ENCODE measurements around the gene MATR3.
A peak's percentile ranks its signal among the peaks of the same experiment; 100 is the strongest.

The MATR3 gene

GRCh38 chr5:139272471-139273321 lies 20.8 kb upstream of the MATR3 start:
- DNase-seq: peak; percentile 47

GRCh38 chr5:139273322-139273571 lies 20.3 kb upstream of the MATR3 start:
- DNase-seq: no peak

DNA sequence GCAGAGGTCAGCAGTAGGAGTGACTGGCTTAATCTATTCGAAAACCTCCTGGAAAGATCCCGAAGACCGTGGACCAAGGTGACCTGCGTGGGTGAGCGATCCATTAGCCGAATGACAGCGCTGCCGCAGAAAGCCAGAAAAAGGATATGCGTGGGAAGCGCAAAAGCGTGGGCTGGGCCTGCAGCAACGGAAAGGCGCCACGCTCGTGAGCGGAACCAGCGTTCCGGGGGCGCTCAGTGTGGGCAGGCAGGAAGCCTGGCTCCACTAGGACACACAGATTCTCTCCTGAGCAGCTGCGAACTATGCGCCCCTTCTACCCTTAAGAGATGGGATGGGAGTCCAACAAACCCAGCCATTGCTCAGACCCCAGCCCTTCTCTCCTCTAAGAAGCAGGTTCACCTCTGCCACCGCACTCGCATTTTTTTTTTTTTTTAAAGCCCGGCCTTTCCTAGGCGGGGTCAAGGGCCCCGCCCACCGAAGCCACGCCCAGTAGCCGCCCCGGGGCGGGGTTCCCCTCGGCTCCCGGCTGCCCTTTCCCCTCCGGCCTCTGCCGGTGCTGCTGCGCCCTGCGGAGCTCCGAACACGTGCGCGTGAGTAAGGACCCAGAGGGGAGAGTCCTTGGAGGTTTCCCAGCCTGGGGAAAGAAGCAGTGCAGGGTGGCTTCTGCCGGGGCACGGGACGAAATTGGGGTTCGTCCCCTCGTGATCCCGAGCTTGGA lies 19.8 kb upstream of the MATR3 start:
- peak; percentile 85 for DNase-seq

DNA sequence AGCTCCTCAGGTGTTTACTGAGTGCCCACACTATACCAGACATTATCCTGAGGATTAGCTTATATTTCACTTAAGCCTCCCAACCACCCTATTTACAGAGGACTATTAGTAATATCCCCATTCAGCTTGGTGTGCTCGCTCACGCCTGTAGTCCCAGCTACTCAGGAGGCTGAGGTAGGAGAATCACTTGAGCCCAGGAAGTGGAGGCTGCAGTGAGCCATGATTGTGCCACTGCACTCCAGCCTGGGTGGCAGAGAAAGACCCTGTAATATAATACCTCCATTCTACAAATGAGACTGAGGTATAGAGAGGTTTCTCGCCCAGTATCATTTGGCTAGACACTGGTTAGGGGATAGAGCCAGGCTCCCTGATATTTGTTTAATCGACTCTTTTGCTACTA lies 18.0 kb upstream of the MATR3 start:
- DNase-seq: no peak

DNA sequence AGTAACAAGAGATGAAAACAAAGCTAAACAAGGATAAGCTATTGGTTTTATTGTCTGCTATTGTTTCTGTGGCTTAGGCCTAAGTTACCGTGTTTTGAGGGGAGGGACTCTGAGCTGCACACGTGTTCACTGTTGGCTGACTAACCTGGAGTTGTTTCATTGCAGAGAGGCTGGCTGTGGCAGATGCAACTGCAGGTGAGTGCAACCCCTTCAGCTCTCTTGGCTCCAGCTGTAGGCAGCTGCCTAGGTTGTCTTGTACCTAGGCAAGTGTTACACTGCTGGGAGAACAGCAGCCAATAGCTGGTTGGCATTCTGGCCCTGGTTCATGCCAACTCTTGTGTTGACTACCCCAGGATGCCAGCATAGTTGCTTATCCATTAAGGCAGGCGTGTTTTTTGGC lies 17.6 kb upstream of the MATR3 start:
- DNase-seq: no peak

GRCh38 chr5:139276426-139276825 lies 17.1 kb upstream of the MATR3 start:
- DNase-seq: no peak

DNA sequence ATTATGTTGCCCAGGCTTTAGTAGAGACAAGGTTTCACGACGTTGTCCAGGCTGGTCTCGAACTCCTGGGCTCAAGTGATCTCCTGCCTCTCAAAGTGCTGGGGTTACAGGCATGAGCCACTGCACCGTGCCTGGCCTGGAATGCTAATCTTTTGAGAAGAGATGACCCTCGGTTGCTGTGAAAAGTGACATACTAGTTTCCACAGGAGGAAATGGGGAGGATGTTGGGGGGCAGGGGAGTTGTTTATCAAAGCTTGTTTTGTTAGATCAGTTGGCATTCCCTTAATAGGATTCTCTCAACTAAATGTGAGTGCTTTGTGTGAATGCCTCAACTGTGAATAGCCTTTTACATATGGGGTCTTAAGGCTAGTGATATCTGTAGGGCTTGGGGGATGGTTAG lies 16.4 kb upstream of the MATR3 start:
- DNase-seq: no peak

- no peak for DNase-seq
Measured at GRCh38 chr5:139278540-139279274, 14.8 kb upstream of the MATR3 start.

- peak; percentile 30 for DNase-seq
Measured at GRCh38 chr5:139282197-139282557, 11.4 kb upstream of the MATR3 start.

- no peak for DNase-seq
Measured at GRCh38 chr5:139283252-139284166, 10.0 kb upstream of the MATR3 start.

DNA sequence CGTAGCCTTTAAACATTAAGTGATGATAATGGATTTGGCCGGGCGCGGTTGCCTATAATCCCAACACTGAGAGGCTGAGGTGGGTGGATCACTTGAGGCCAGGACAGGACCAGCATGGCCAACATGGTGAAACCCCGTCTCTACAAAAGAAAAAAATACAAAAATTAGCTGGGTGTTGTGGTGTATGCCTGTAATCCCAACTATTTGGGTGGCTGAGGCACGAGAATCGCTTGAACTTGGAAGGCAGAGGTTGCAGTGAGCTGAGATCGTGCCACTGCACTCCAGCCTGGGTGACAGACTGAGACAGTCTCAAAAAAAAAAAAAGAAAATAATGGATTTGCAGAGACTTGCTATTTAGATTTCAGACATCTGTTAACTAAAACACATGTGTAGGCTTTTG lies 9.2 kb upstream of the MATR3 start:
- no peak for DNase-seq

GRCh38 chr5:139285651-139286392 lies 7.7 kb upstream of the MATR3 start:
- no peak for DNase-seq

GRCh38 chr5:139287890-139288635 lies 5.5 kb upstream of the MATR3 start:
- DNase-seq: no peak

- DNase-seq: no peak
Measured at GRCh38 chr5:139291051-139291450, 2.5 kb upstream of the MATR3 start.

DNA sequence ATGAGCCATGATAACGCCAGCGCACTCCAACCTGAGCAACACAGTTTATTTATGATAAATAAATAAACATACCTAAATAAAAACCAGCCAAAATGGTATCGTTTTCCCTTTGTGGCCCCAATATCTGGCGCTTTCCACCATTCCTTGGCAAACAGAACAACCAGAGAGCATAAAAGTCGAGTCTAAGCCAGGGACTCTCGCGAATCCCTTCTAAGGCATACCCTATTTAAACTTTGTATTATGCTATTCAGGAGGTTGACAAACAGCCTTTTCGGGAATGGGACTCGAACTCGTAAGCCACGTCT lies 386 bp upstream of the MATR3 start:
- DNase-seq: no peak

DNA sequence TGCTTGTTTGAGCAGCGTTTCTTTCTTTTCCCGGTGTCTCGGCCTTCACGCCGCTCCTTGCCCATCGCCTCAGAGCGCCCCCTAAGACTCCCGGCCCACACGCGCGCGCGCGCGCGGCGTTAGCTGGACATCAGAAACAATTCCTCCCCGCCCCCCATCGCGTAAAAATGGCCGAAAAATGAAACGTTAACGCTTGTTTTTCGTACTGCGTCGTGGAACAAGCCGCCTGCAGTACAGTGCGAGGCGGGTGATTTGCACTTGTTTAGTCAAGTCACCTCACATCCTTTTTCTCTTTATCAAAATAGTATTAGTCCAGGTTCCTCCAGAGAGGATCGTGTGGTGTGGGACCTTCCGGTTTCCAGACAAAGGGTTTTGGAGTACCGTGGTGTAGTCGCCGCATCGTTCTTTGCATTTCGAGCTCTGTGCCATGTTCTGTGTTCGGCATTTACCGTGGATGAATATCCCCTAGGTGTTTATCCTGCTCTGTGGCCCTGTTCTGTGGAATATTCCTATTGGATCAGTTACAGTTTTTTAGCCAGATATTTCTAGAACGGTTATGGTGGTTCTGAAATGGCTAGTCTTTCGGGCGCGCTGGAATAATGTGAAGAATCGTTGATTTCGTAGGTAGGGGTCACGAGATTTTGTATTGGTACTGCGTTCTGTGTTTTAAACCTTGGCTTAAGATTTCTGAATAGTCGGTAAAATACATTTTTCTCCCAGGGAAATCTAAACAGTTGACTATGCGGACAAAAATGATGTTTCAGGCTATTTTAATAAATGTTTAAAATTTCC lies 1.0 kb downstream of the MATR3 start:
- DNase-seq: peak; percentile 80

DNA sequence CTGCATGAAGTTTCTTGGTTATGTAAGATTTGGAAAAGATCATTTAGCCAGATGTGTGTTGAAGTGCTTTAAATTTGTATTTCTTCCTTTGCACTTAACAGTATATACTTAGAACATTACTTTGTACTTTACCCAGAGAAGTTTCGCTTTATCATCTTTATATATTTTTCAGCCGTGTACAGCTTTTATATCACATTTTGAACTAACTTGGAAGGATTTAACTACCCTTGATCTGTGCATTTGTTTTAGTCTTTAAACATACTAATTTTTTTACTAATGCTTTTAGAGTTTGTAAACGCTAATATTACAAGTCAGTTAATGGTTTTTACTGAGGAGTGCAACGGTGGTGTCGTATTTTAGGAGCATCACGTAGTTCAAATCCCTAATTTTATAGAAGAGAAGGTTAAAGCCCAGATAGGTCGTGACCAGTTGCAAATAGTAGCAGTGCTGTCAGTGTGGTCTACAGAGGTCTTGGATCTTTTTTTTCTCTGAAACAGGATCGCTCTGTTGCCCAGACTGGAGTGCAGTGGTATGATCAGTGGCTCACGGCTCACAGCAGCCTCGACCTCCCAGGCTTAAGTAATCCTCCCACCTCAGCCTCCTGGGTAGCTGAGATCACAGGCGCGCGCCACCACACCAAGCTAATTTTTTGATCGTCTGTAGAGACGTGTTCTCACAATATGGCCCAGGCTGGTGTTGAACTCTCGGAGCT lies 2.0 kb downstream of the MATR3 start:
- no peak for DNase-seq

DNA sequence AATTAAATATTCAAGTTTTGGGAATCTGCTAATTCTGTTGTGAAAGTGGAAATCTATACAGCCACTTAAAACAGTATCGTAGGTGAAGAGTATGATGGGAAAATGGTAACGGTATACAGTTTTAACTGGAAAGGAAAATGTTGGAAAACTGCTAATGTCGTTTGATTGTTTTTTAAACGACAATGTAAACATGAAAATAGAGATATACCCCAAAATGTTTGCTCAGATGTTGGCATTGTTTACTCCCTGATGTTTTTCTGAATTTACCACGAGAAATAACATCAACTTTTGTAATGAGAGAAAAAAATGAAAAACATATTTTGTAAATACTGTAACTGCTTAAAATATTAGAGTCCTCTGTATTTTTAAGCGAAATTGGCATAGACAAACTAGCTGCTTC lies 2.7 kb downstream of the MATR3 start:
- DNase-seq: no peak

DNA sequence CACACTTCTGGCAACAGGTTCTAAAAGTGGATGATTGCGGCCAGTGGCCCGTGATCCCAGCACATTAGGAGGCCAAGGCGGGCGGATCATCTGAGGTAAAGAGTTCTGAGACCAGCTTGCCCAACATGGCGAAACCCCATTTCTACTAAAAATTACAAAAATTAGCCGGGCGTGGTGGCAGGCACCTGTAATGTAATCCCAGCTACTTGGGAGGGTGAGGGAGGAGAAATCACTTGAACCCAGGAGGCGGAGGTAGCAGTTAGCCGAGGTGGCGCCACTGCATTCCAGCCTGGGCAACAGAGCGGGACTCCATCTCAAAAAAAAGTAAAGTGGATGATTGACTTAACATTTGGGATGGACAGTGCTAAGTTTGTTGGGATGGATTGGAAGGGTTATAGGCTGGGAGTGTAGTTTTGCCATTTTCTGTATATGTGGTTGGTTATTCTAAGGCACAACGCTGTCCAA lies 3.4 kb downstream of the MATR3 start:
- DNase-seq: no peak

Measured in fibroblast of skin of right biceps (primary cell).